HL-60 (cell line): ENCODE results near the gene DDX50.
A peak's percentile ranks its signal among the peaks of the same experiment; 100 is the strongest.

Experiments used
- DNase-seq, 2 experiments: peaks; one replicate each; pipeline ENCODE4 v3.0.0-alpha.2; 2010 to 2020; ENCODE audit warnings: low read depth in 1 of 2, low spot score in 1 of 2
- H3K27ac ChIP-seq: fragments of 250-450 bp; sonication (Bioruptor Pico); replicated peaks from 2 replicates; pipeline ENCODE4 v1.5.1; 2020; ENCODE audit warnings: mild to moderate bottlenecking, moderate library complexity
- H3K27me3 ChIP-seq: fragments of 250-450 bp; sonication (Bioruptor Pico); 2 replicates; pipeline ENCODE4 v1.5.1; 2021; ENCODE audit warnings: mild to moderate bottlenecking, moderate library complexity; ENCODE audit not compliant: insufficient read depth, poor library complexity, severe bottlenecking
- H3K4me3 ChIP-seq: replicated peaks from 2 replicates; pipeline ENCODE4 v1.5.1; 2011; ENCODE audit warnings: mild to moderate bottlenecking, control low read depth, low read length; ENCODE audit not compliant: insufficient read depth
- GABPA ChIP-seq: IDR thresholded peaks from 2 replicates; pipeline ENCODE4 v1.6.1; 2012; ENCODE audit warnings: low read depth
- POLR2AphosphoS5 ChIP-seq: IDR thresholded peaks from 2 replicates; pipeline ENCODE4 v1.6.1; 2012; ENCODE audit warnings: low read depth
- SPI1 ChIP-seq: IDR thresholded peaks from 2 replicates; pipeline ENCODE4 v1.6.1; 2012; ENCODE audit warnings: low read depth, mild to moderate bottlenecking, borderline replicate concordance
- TF ChIP-seq, protein P1 (sequence below): IDR thresholded peaks from 2 replicates; pipeline ENCODE4 v1.6.1; 2012; ENCODE audit warnings: low read depth; ENCODE audit not compliant: insufficient replicate concordance
- TF ChIP-seq, protein P2 (sequence below): IDR thresholded peaks from one replicate; pipeline ENCODE4 v1.5.1; 2011; ENCODE audit warnings: low read length, control low read depth, inconsistent platforms; ENCODE audit not compliant: insufficient read depth

The DDX50 gene

DNA sequence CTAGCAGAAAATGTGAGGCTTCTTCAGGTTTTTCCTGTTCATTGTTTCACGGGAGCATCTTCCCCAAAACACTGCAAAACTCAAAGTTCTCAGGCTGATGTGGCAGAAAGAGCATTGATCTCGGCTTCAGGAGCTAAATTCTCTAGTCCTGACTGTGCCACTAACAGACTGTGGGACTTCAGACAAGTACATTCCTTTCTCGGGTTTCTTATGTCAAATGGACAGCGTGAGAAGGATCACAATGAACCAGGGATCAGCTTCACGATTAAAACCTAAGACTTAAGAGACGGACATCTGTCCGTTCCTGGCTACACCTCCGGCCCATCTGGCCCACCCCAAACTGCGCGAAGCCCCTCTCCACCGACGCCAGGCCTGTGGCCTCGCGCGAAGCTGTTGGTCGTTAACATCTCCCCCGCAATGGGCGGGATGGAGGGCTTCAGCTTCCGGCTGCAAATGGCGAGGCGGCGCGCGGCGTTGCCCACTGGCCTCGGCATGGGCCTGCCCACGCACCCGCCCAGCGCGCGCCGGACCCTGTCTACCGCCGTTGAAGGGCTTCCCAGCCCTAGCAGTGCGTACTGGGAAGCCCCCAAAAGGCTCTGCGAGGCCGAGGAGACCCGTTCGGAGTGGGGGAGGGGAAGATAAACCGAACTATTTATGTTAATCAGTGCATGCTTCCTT is 549 bp upstream of the DDX50 start:
- peak overlapping the region; percentile 40 for H3K4me3 ChIP-seq

DNA sequence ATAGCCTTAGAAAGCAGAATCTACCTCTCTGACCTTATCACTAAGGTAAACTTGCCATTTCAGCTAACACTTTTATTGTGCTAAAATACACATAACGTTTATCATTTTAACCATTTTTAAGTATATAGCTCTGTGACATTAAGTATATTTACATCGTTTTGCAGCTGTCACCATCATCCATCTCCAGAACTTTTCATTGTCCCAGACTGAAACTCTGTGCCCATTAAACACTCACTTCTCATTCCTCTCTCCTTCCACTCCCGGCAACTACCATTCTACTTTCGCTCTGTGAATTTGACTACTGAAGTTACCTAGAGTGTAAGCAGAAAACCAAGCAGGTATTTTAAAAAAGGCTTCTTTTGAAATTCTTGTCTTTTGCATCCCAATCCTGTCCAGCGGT is 1.3 kb downstream of the DDX50 start:
- no peaks in the 10 kb centered on the region for H3K27me3 ChIP-seq
- peak overlapping the region; percentile 78 for H3K4me3 ChIP-seq
- TF ChIP-seq, protein P1, sequence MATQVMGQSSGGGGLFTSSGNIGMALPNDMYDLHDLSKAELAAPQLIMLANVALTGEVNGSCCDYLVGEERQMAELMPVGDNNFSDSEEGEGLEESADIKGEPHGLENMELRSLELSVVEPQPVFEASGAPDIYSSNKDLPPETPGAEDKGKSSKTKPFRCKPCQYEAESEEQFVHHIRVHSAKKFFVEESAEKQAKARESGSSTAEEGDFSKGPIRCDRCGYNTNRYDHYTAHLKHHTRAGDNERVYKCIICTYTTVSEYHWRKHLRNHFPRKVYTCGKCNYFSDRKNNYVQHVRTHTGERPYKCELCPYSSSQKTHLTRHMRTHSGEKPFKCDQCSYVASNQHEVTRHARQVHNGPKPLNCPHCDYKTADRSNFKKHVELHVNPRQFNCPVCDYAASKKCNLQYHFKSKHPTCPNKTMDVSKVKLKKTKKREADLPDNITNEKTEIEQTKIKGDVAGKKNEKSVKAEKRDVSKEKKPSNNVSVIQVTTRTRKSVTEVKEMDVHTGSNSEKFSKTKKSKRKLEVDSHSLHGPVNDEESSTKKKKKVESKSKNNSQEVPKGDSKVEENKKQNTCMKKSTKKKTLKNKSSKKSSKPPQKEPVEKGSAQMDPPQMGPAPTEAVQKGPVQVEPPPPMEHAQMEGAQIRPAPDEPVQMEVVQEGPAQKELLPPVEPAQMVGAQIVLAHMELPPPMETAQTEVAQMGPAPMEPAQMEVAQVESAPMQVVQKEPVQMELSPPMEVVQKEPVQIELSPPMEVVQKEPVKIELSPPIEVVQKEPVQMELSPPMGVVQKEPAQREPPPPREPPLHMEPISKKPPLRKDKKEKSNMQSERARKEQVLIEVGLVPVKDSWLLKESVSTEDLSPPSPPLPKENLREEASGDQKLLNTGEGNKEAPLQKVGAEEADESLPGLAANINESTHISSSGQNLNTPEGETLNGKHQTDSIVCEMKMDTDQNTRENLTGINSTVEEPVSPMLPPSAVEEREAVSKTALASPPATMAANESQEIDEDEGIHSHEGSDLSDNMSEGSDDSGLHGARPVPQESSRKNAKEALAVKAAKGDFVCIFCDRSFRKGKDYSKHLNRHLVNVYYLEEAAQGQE: no peak
- TF ChIP-seq, protein P2, sequence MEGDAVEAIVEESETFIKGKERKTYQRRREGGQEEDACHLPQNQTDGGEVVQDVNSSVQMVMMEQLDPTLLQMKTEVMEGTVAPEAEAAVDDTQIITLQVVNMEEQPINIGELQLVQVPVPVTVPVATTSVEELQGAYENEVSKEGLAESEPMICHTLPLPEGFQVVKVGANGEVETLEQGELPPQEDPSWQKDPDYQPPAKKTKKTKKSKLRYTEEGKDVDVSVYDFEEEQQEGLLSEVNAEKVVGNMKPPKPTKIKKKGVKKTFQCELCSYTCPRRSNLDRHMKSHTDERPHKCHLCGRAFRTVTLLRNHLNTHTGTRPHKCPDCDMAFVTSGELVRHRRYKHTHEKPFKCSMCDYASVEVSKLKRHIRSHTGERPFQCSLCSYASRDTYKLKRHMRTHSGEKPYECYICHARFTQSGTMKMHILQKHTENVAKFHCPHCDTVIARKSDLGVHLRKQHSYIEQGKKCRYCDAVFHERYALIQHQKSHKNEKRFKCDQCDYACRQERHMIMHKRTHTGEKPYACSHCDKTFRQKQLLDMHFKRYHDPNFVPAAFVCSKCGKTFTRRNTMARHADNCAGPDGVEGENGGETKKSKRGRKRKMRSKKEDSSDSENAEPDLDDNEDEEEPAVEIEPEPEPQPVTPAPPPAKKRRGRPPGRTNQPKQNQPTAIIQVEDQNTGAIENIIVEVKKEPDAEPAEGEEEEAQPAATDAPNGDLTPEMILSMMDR: no peak
- TF ChIP-seq GABPA (no peak), SPI1 (no peak)
- H3K27ac ChIP-seq: no peak overlapping the region
- no peak for DNase-seq

More for the DNA sequence above, 549 bp upstream of the DDX50 start:
- TF ChIP-seq SPI1 (no peak), POLR2AphosphoS5 (peak; percentile 92), GABPA (no peak)
- TF ChIP-seq, protein P2: no peak
- TF ChIP-seq, protein P1: peak; percentile 77
- DNase-seq: no peak
- peak overlapping the region; percentile 98 for H3K27ac ChIP-seq
- no peaks in the 10 kb centered on the region for H3K27me3 ChIP-seq

DNA sequence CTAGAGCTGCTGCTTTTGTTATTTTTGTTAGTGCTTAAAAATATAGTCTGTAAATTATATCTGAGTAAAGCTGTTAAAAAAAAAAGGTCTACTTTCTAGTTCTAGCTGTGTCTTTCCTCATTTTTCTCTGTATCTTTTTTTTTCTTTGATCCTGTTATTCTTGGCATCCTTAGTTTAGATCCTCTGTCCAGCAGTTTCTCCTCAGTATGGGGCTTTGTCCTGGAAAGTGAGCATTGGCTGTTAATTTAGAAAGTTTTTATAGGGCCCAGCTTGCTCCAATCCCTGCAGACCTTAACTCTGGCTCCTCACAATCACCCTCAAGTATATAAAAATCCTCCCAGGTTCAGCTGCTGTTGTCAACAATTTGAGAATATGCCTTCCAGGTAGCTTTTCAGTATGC is 23.5 kb downstream of the DDX50 start:
- TF ChIP-seq, protein P1: no peak
- no peak for TF ChIP-seq GABPA
- TF ChIP-seq, protein P2: no peak
- no peak for TF ChIP-seq POLR2AphosphoS5
- no peak for TF ChIP-seq SPI1

More for the DNA sequence above, 23.5 kb downstream of the DDX50 start:
- Histone ChIP-seq H3K4me3 (no peak overlapping the region), H3K27me3 (no peaks in the 10 kb centered on the region), H3K27ac (no peak overlapping the region)
- DNase-seq: no peak
